HL-60 (cell line): ENCODE data around the gene ARHGEF11.

ENCODE experiments used
- DNase-seq, 2 experiments: peaks; one replicate each; pipeline ENCODE4 v3.0.0-alpha.2; 2010 to 2020; ENCODE audit warnings: low read depth in 1 of 2, low spot score in 1 of 2
- H3K27ac ChIP-seq: fragments of 250-450 bp; sonication (Bioruptor Pico); replicated peaks from 2 replicates; pipeline ENCODE4 v1.5.1; 2020; ENCODE audit warnings: mild to moderate bottlenecking, moderate library complexity
- H3K27me3 ChIP-seq: fragments of 250-450 bp; sonication (Bioruptor Pico); 2 replicates; pipeline ENCODE4 v1.5.1; 2021; ENCODE audit warnings: mild to moderate bottlenecking, moderate library complexity; ENCODE audit not compliant: insufficient read depth, poor library complexity, severe bottlenecking
- H3K4me3 ChIP-seq: replicated peaks from 2 replicates; pipeline ENCODE4 v1.5.1; 2011; ENCODE audit warnings: mild to moderate bottlenecking, control low read depth, low read length; ENCODE audit not compliant: insufficient read depth
- CTCF ChIP-seq: IDR thresholded peaks from one replicate; pipeline ENCODE4 v1.5.1; 2011; ENCODE audit warnings: low read length, control low read depth, inconsistent platforms; ENCODE audit not compliant: insufficient read depth
- GABPA ChIP-seq: IDR thresholded peaks from 2 replicates; pipeline ENCODE4 v1.6.1; 2012; ENCODE audit warnings: low read depth
- POLR2AphosphoS5 ChIP-seq: IDR thresholded peaks from 2 replicates; pipeline ENCODE4 v1.6.1; 2012; ENCODE audit warnings: low read depth
- REST ChIP-seq: IDR thresholded peaks from 2 replicates; pipeline ENCODE4 v1.6.1; 2012; ENCODE audit warnings: low read depth; ENCODE audit not compliant: insufficient replicate concordance
- SPI1 ChIP-seq: IDR thresholded peaks from 2 replicates; pipeline ENCODE4 v1.6.1; 2012; ENCODE audit warnings: low read depth, mild to moderate bottlenecking, borderline replicate concordance

ARHGEF11 gene

DNA sequence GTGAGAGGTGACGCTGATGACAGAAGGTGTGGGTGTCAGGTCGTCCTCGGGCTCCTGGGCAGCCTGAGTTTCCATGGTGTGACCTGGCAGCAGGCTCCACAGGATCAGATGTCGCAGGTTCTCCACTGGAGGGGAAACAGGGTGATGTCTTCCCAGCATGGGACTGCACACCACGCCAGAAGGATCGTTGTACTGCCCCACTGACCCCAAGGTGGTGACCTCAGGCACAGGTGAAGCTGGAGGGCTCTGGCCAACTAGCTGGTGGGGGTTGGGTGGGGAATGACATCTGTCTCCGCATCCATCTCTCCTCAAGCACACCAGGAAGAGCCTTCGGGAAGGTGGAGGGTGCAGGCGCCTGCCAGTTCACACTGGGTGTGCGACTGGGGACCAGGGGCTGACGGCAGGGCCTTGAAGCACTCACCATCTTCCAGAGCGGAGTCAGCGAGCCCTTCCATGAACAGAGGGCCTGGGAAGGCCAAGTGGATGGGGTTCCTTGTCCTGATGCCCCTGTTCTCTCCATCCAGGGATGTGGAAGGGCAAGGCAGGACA, 105.7 kb downstream of the ARHGEF11 start:
- no peak for DNase-seq
- no peaks in the 10 kb centered on the region for H3K27me3 ChIP-seq
- H3K4me3 ChIP-seq, result no peak overlapping the region
- TF ChIP-seq POLR2AphosphoS5 (no peak), SPI1 (no peak), REST (no peak), GABPA (no peak), CTCF (no peak)
- no peak overlapping the region for H3K27ac ChIP-seq

DNA sequence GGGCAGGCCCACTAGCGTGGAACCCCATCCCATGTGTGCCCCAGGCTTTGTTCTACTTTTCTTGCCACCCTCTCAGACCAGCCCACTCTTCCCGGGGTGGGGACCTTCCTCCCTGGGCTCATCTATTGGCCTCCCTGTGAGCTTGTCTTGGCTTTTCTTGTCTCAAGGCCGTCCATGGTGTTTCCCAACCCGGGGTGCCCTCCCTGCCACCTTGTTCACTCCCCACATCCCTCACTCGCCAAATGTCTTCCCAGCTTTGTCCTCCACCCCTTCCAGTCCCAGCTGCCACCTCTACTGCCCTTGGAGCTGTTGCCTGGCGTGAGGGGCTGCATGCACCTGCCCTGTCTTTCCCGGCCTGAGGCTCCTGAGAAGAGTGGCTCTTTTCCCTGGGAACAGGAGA, 106.7 kb downstream of the ARHGEF11 start:
- Histone ChIP-seq H3K27me3 (no peaks in the 10 kb centered on the region), H3K27ac (no peak overlapping the region), H3K4me3 (no peak overlapping the region)
- TF ChIP-seq GABPA (no peak), POLR2AphosphoS5 (no peak), REST (no peak), SPI1 (no peak), CTCF (no peak)
- DNase-seq, result no peak

DNA sequence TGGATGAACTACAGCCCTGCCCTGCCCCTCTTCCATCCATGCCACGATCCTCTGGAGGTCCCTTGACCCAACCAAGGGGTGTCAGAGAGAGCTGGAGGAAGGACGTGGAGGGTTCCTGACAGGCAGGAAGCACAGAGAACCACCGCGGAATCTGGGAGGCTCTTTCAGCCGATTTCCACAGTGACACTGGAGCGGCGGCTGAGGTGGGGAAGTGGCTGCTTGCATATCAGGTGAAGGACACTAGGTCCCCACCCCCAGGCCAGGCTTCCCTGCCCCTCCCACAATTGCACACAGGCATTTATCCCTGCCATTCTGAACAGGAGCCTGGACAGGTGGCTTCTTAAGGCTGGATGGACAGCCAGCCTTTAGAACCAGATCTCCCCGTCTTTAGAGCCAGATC, 107.7 kb downstream of the ARHGEF11 start:
- H3K27me3 ChIP-seq, result no peaks in the 10 kb centered on the region
- no peak for DNase-seq
- TF ChIP-seq REST (no peak), CTCF (no peak), GABPA (no peak), POLR2AphosphoS5 (no peak), SPI1 (no peak)
- no peak overlapping the region for H3K27ac ChIP-seq
- H3K4me3 ChIP-seq, result no peak overlapping the region
